Peyer's patch (tissue), 4 donors: ENCODE measurements around the gene ALPI. TPM values are rescaled to one million over a fixed set of nuclear protein-coding genes. Genes with fewer than 3 reads are reported as not detected.

Experiments
- DNase-seq, 3 donors: peaks; one replicate each; pipeline ENCODE4 v3.0.0-alpha.2; 2017 to 2019
- H3K27ac ChIP-seq, 4 donors: fragments of 200-600 bp; sonication (generic); one replicate each; pipeline ENCODE4 v1.5.1; 2016 to 2019
- H3K27me3 ChIP-seq, 2 donors: fragments of 200-600 bp; sonication (generic); one replicate each; pipeline ENCODE4 v1.5.1; 2019
- H3K36me3 ChIP-seq, 3 donors: fragments of 200-600 bp; sonication (generic); one replicate each; pipeline ENCODE4 v1.5.1; 2016 to 2019
- H3K4me1 ChIP-seq, 4 donors: fragments of 200-600 bp; sonication (generic); one replicate each; pipeline ENCODE4 v1.5.1; 2016 to 2019
- H3K4me3 ChIP-seq, 4 donors: fragments of 200-600 bp; sonication (generic); 1 replicate in 3 of 4; 2 replicates in 1 of 4; pipeline ENCODE4 v1.5.1; 2016 to 2019; ENCODE audit warnings: mild to moderate bottlenecking in 1 of 4
- H3K9me3 ChIP-seq, 4 donors: fragments of 200-600 bp; sonication (generic); one replicate each; pipeline ENCODE4 v1.5.1; 2016 to 2019; ENCODE audit warnings: mild to moderate bottlenecking in 1 of 4
- POLR2A ChIP-seq, 2 donors: fragments of 450-650 bp; IDR thresholded peaks; one replicate each; pipeline ENCODE4 v1.5.1; 2017; ENCODE audit warnings: antibody characterized with exemption in 2 of 2, mild to moderate bottlenecking in 2 of 2, moderate library complexity in 2 of 2
- total RNA-seq, 4 donors: library from RNA; depleted of rRNA; stranded (reverse); fragments of >200 nt; gene quantifications; one replicate each; pipeline ENCODE4 v1.1.0, GENCODE V29; 2016
- TF ChIP-seq, protein P1 (sequence below), 6 experiments: fragments of 450-650 bp in 4 of 6; fragments of 200-600 bp in 2 of 6; sonication (generic) in 1 of 6; IDR thresholded peaks; one replicate each; pipeline ENCODE4 v1.5.1; 2017 to 2019; ENCODE audit warnings: antibody characterized with exemption in 6 of 6, mild to moderate bottlenecking in 3 of 6, moderate library complexity in 1 of 6

ALPI gene
- total RNA-seq, 4 donors from 2014 or later = 22.3 to 473 (median 350) TPM

DNA sequence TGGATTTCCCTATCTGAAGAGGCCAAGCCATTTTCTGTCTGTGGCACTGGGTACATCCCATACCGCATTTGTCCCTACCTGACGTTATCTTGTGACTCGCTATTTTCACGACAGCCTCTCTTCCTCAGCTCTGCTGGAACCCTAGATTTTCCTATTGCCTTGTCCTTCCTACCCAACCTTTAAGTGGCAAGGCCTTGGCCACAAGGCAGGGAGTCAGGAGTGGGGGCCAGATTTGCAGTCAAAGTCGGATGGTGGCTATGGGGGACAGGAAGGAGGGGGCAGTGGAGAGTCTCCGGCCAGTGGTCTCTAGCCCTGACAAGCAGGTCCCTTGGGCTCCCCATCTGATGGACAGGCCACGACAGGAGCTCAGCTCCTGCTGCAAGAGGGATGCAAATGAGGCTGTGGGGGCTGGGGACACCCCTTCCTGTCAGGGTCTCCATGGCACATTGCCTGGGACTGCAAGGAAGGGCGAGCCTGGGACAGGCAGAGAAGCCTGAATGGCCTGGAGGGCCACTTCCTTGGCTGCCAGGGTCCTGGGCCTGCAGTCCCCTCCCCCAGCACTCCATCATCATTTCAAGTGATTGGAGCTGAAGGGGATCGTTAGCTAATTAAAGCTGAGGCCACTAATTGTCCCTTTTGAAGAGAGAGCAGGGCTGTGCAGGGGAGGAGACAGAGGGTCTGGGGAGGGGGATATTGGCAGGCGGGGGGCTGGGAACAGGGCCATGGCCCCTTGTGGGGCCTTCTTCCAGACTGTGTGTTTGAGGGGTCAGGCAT is 37.9 kb downstream of the ALPI start:
- Histone ChIP-seq H3K36me3 (no peaks in the 10 kb centered on the region), H3K4me3 (no peak overlapping the region), H3K4me1 (no peaks in the 10 kb centered on the region), H3K27ac (no peak overlapping the region), H3K27me3 (no peaks in the 10 kb centered on the region), H3K9me3 (no peaks in the 10 kb centered on the region)
- TF ChIP-seq POLR2A (IDR thresholded peaks at IDR 0.05) = no peak
- TF ChIP-seq, protein P1, sequence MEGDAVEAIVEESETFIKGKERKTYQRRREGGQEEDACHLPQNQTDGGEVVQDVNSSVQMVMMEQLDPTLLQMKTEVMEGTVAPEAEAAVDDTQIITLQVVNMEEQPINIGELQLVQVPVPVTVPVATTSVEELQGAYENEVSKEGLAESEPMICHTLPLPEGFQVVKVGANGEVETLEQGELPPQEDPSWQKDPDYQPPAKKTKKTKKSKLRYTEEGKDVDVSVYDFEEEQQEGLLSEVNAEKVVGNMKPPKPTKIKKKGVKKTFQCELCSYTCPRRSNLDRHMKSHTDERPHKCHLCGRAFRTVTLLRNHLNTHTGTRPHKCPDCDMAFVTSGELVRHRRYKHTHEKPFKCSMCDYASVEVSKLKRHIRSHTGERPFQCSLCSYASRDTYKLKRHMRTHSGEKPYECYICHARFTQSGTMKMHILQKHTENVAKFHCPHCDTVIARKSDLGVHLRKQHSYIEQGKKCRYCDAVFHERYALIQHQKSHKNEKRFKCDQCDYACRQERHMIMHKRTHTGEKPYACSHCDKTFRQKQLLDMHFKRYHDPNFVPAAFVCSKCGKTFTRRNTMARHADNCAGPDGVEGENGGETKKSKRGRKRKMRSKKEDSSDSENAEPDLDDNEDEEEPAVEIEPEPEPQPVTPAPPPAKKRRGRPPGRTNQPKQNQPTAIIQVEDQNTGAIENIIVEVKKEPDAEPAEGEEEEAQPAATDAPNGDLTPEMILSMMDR (IDR thresholded peaks at IDR 0.05) = no peak
- no peak for DNase-seq

DNA sequence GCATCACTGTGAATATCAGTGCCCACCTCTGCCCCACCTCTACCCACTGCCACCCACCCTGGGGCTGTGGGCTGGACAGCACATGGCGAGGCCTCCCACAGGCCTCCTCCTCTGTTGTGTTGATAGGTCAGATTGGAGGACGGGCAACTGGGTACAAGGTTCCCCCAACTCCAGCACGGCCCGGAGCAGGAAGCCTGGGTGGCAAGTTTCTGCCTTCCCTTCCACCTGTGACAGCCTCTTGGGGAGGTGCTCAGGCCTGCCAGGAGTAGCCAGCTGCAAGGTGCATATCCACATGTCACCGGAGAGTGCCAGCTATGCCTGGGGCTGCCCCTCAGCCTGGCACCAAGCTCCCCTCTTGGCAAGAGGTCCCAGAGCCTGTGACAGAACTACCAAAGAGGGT is 38.6 kb downstream of the ALPI start:
- H3K4me3 ChIP-seq = no peak overlapping the region
- H3K9me3 ChIP-seq = no peaks in the 10 kb centered on the region
- H3K27me3 ChIP-seq = no peaks in the 10 kb centered on the region
- no peak for DNase-seq
- no peaks in the 10 kb centered on the region for H3K36me3 ChIP-seq
- no peak for TF ChIP-seq POLR2A (IDR thresholded peaks at IDR 0.05)
- TF ChIP-seq, protein P1 (IDR thresholded peaks at IDR 0.05) = no peak
- no peak overlapping the region for H3K27ac ChIP-seq
- no peaks in the 10 kb centered on the region for H3K4me1 ChIP-seq

- Histone ChIP-seq H3K4me1 (no peaks in the 10 kb centered on the region), H3K36me3 (no peaks in the 10 kb centered on the region), H3K9me3 (no peaks in the 10 kb centered on the region), H3K27ac (no peak overlapping the region), H3K4me3 (no peak overlapping the region), H3K27me3 (no peaks in the 10 kb centered on the region)
- no peak for DNase-seq
- TF ChIP-seq, protein P1 (IDR thresholded peaks at IDR 0.05) = no peak
- no peak for TF ChIP-seq POLR2A (IDR thresholded peaks at IDR 0.05)
These were observed 39.3 kb downstream of the ALPI start for GRCh38 chr2:232495292-232495691.

DNA sequence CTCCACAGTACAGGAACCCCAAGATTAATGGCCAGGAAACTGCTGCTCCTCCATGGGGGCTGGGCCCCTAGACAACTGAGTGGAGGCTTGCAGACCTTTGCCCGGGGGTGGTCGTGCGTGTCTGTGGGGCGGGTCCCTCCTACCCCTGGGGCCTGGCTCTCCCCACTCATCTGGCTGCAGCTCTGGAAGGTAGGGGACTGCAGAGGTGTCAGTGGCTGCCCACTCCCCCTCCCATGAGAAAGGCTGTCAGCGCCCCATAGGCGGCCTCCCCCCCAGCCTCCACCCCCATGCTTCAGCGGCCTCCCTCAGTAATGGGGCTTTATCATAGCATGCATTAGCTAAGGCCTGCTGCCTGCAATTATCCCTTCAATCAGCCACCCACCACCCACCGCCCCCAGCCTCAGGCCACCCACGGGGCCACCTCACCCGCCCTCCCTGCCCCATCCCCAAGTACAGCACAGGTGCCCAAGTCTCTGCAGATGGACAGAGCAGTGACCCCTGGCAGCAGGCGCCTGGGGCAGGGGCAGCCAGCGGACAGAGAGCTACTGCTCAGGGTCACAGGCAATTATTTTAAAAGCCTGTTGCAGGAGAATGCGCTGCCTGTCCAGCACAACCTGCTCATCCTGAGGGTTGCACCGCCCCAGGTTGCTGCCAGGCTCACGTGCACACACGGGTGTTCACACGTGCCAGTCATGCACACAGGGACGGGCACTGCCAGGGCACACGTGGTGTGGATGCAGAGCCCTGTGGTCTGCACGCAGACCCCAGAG is 40.7 kb downstream of the ALPI start:
- H3K9me3 ChIP-seq = no peaks in the 10 kb centered on the region
- no peak overlapping the region for H3K4me3 ChIP-seq
- DNase-seq = no peak
- no peaks in the 10 kb centered on the region for H3K27me3 ChIP-seq
- no peak overlapping the region for H3K27ac ChIP-seq
- no peaks in the 10 kb centered on the region for H3K4me1 ChIP-seq
- TF ChIP-seq POLR2A (IDR thresholded peaks at IDR 0.05) = no peak
- TF ChIP-seq, protein P1 (IDR thresholded peaks at IDR 0.05) = no peak
- H3K36me3 ChIP-seq = no peaks in the 10 kb centered on the region

GRCh38 chr2:232497348-232497747 is 41.4 kb downstream of the ALPI start:
- DNase-seq = no peak
- Histone ChIP-seq H3K4me3 (no peak overlapping the region), H3K27ac (no peak overlapping the region), H3K9me3 (no peaks in the 10 kb centered on the region), H3K36me3 (no peaks in the 10 kb centered on the region), H3K27me3 (no peaks in the 10 kb centered on the region), H3K4me1 (peaks cover 0 to 1% (median 0%) of the 10 kb centered on the region in 4 donors)
- TF ChIP-seq, protein P1 (IDR thresholded peaks at IDR 0.05) = no peak
- no peak for TF ChIP-seq POLR2A (IDR thresholded peaks at IDR 0.05)
